ENCODE results near the gene ZNF69.
"Not testable (repeated sequence)": the region's sequence is repeated elsewhere in the genome, so short reads cannot be mapped to it uniquely, and the experiment has no call there.

Gene ZNF69

GRCh38 chr19:11894851-11895250 lies 7.3 kb downstream of the ZNF69 start:
- no peak for DNase-seq (ENCODE audit: low read depth)

- DNase-seq (ENCODE audit: low read depth), result no peak
These were observed 14.6 kb downstream of the ZNF69 start for GRCh38 chr19:11902228-11902627.

GRCh38 chr19:11905928-11906327 lies 18.3 kb downstream of the ZNF69 start:
- DNase-seq (ENCODE audit: low read depth), result no peak

GRCh38 chr19:11911937-11912336 lies 24.4 kb downstream of the ZNF69 start:
- DNase-seq (ENCODE audit: low read depth), result not testable (repeated sequence)

- DNase-seq (ENCODE audit: low read depth), result not testable (repeated sequence)
These were observed 27.0 kb downstream of the ZNF69 start for GRCh38 chr19:11914417-11915051.

- no peak for DNase-seq (ENCODE audit: low read depth)
These were observed 34.4 kb downstream of the ZNF69 start for GRCh38 chr19:11921852-11922495.

GRCh38 chr19:11924886-11925650 lies 37.5 kb downstream of the ZNF69 start, which contains the start of gene ZNF700:
Gene ZNF700 (plus strand): TSS chr19:11925107. CDS start chr19:11925211, 104 bp downstream.
- DNase-seq (ENCODE audit: low read depth), result peak; percentile 85

GRCh38 chr19:11925651-11926187 lies 38.1 kb downstream of the ZNF69 start:
- not testable (repeated sequence) for DNase-seq (ENCODE audit: low read depth)

- no peak for DNase-seq (ENCODE audit: low read depth)
These were observed 39.6 kb downstream of the ZNF69 start for GRCh38 chr19:11927227-11927626.

GRCh38 chr19:11931051-11931450 lies 43.5 kb downstream of the ZNF69 start:
- no peak for DNase-seq (ENCODE audit: low read depth)

- DNase-seq (ENCODE audit: low read depth), result no peak
These were observed 43.9 kb downstream of the ZNF69 start for GRCh38 chr19:11931513-11931912.

GRCh38 chr19:11935829-11936228 lies 48.2 kb downstream of the ZNF69 start:
- DNase-seq (ENCODE audit: low read depth), result not testable (repeated sequence)

GRCh38 chr19:11938383-11938782 lies 50.8 kb downstream of the ZNF69 start:
- not testable (repeated sequence) for DNase-seq (ENCODE audit: low read depth)

GRCh38 chr19:11941361-11941887 lies 53.8 kb downstream of the ZNF69 start:
- DNase-seq (ENCODE audit: low read depth), result not testable (repeated sequence)

- DNase-seq (ENCODE audit: low read depth), result no peak
These were observed 54.6 kb downstream of the ZNF69 start for GRCh38 chr19:11942008-11942842.

- DNase-seq (ENCODE audit: low read depth), result no peak
These were observed 55.2 kb downstream of the ZNF69 start for GRCh38 chr19:11942843-11943108.

- no peak for DNase-seq (ENCODE audit: low read depth)
These were observed 57.1 kb downstream of the ZNF69 start for GRCh38 chr19:11944656-11945055.

- no peak for DNase-seq (ENCODE audit: low read depth)
These were observed 61.1 kb downstream of the ZNF69 start for GRCh38 chr19:11948646-11949045.

- no peak for DNase-seq (ENCODE audit: low read depth)
These were observed 61.6 kb downstream of the ZNF69 start for GRCh38 chr19:11949201-11949600.

- not testable (repeated sequence) for DNase-seq (ENCODE audit: low read depth)
These were observed 62.1 kb downstream of the ZNF69 start for GRCh38 chr19:11949614-11950080.

GRCh38 chr19:11950312-11950711 lies 62.7 kb downstream of the ZNF69 start:
- no peak for DNase-seq (ENCODE audit: low read depth)

Data from activated T-helper 9 cell treated with anti-CD3 and anti-CD28 coated beads, Interleukin-2, amount 50 U/mL, for 16 hours (primary cell).